ENCODE measurements around the gene RAD9A. TPM values are rescaled to one million over a fixed set of nuclear protein-coding genes. Genes with fewer than 3 reads are reported as not detected.
"Not testable (repeated sequence)": the region's sequence is repeated elsewhere in the genome, so short reads cannot be mapped to it uniquely, and the experiment has no call there.

Gene RAD9A
- total RNA-seq, 1 donor from 2014 or later: 30.7 TPM

DNA sequence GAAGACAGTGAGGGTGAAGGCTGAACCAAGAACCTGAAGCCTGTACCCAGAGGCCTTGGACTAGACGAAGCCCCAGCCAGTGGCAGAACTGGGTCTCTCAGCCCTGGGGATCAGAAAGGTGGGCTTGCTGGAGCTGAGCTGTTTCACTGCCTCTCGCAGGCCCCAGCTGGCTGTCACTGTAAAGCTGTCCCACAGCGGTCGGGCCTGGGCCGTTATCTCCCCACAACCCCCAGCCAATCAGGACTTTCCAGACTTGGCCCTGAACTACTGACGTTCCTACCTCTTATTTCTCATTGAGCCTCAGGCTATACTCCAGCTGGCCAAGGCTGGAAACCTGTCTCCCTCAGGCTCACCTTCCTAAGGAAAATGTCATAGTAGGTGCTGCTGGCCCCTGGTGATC is 5.8 kb downstream of the RAD9A start:
- peaks cover 40% of the 10 kb centered on the region for H3K4me1 Mint-ChIP-seq (ENCODE audit: low read depth)
- H3K4me3 Mint-ChIP-seq: peak overlapping the region; percentile 20
- DNase-seq (ENCODE audit: low spot score): no peak
- H3K36me3 Mint-ChIP-seq (ENCODE audit: low read depth): peaks cover 28% of the 10 kb centered on the region
- peak overlapping the region; percentile 58 for H3K27ac Mint-ChIP-seq
- intact Hi-C loops (cut with micrococcal nuclease): no loop called here
- no peaks in the 10 kb centered on the region for H3K27me3 Mint-ChIP-seq (ENCODE audit: insufficient read depth)
- no peaks in the 10 kb centered on the region for H3K9me3 Mint-ChIP-seq

DNA sequence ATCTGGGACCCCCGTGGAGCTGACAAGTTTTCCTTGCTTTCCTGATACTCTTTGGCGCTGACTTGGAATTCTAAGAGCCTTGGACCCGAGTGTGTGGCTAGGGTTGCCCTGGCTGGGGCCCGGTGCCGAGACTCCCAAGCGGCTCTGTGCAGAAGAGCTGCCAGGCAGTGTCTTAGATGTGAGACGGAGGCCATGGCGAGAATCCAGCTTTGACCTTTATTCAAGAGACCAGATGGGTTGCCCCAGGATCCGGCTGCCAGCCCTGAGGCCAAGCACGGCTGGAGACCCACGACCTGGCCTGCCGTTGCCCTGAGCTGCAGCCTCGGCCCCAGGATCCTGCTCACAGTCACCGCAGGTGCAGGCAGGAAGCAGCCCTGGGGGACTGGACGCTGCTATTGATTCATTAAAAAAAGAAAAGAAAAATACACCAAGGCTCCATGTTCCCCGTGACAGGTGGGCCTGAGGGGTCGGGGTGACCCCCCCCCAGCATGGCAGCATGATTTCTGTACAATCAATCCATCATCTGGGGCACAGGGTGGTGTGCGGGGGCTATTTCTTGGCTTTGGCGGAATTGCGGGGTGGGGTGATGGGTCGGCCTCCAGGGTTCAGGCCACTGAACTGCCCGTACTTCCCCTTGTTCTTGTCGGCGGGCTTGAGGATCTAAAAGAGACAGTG is 6.3 kb downstream of the RAD9A start:
- H3K27me3 Mint-ChIP-seq (ENCODE audit: insufficient read depth): no peaks in the 10 kb centered on the region
- H3K4me3 Mint-ChIP-seq: peak overlapping the region; percentile 20
- no peak for DNase-seq (ENCODE audit: low spot score)
- peaks cover 28% of the 10 kb centered on the region for H3K36me3 Mint-ChIP-seq (ENCODE audit: low read depth)
- H3K9me3 Mint-ChIP-seq: no peaks in the 10 kb centered on the region
- H3K27ac Mint-ChIP-seq: no peak overlapping the region
- peaks cover 34% of the 10 kb centered on the region for H3K4me1 Mint-ChIP-seq (ENCODE audit: low read depth)
- intact Hi-C loops (cut with micrococcal nuclease): no loop called here

DNA sequence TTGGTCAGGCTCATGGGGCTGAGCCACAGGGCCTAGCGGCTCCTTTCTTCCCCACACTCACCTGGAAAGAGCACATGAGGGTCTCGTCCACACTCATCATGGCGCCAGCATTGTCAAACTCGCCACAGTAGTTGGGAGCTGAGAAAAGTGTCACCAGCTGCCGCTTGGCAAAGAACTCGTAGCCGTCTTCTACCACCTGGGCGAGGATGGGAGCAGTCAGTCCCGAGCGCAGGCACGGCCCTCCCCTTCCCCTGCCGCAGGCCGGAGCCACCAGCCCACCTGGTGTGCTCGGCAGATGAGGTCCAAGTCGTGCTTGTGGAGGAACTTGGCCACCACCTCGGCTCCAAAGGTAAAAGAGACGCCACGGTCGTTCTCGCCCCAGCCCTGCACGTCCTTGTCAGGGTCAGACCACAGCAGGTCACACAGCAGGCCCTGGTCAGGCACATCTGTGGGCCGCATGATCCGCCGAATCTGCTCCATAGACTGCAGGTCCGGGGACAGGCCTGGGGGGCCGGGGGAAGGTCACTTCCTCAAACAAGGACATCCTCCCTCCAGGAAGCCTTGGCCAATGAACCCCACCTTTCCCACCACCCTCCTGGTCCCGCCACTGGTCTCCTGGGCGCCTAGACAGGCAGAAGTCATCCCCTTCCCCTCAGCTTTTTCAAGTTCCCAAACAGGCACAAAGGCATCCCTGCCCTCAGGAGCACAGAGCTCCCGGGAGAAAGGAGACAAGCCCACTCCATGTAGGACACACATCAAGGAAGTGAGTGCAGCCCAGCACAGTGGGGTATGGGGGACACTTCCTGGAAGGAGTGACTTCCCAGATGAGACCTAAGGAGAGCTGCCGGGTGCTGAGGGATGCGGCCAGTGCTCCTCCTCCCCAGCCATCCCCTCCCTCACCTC is 7.1 kb downstream of the RAD9A start:
- intact Hi-C loops (cut with micrococcal nuclease): no loop called here
- H3K4me3 Mint-ChIP-seq: peak overlapping the region; percentile 92
- H3K9me3 Mint-ChIP-seq: no peaks in the 10 kb centered on the region
- no peak for DNase-seq (ENCODE audit: low spot score)
- H3K27me3 Mint-ChIP-seq (ENCODE audit: insufficient read depth): no peaks in the 10 kb centered on the region
- H3K36me3 Mint-ChIP-seq (ENCODE audit: low read depth): peaks cover 27% of the 10 kb centered on the region
- H3K27ac Mint-ChIP-seq: peak overlapping the region; percentile 44
- peaks cover 27% of the 10 kb centered on the region for H3K4me1 Mint-ChIP-seq (ENCODE audit: low read depth)

DNA sequence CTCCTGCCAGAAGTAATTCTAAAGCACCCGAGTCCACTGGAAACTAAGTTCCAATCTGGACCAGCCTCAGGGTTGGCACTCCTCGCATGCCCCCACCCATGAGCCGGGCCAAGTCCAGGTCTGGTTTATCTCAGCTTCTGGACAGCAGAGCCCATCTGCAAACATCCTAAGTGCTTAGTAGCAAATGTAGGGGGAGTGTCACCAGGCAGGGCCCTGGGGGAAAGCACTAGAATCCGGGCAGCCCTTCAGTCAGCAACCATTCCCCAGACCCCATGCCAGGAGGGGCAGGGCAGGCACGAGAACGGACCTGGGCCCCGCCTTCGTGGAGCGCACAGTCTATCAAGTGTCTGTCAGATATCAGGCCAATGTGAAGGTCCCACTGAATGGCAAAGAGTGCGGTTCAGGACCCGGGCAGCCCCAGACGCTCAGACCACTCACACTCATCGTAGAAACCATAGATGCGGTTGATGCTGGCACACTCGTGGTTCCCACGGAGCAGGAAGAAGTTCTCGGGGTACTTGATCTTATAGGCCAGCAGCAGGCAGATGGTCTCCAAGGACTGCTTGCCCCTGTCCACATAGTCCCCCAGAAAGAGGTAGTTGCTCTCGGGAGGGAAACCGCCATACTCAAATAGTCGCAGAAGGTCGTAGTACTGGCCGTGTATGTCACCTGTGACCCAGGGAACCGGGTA is 8.6 kb downstream of the RAD9A start:
- peak overlapping the region; percentile 92 for H3K4me3 Mint-ChIP-seq
- no peak for DNase-seq (ENCODE audit: low spot score)
- no peaks in the 10 kb centered on the region for H3K27me3 Mint-ChIP-seq (ENCODE audit: insufficient read depth)
- H3K4me1 Mint-ChIP-seq (ENCODE audit: low read depth): peaks cover 38% of the 10 kb centered on the region
- H3K27ac Mint-ChIP-seq: peak overlapping the region; percentile 86
- H3K9me3 Mint-ChIP-seq: no peaks in the 10 kb centered on the region
- intact Hi-C loops (cut with micrococcal nuclease): loop anchor here (5.0 to 10.0 kb wide), 4 partner anchors 133 to 1546 kb away; partner anchors contain the start of genes CFL1, GRK2 and NDUFV1
- peaks cover 28% of the 10 kb centered on the region for H3K36me3 Mint-ChIP-seq (ENCODE audit: low read depth)

DNA sequence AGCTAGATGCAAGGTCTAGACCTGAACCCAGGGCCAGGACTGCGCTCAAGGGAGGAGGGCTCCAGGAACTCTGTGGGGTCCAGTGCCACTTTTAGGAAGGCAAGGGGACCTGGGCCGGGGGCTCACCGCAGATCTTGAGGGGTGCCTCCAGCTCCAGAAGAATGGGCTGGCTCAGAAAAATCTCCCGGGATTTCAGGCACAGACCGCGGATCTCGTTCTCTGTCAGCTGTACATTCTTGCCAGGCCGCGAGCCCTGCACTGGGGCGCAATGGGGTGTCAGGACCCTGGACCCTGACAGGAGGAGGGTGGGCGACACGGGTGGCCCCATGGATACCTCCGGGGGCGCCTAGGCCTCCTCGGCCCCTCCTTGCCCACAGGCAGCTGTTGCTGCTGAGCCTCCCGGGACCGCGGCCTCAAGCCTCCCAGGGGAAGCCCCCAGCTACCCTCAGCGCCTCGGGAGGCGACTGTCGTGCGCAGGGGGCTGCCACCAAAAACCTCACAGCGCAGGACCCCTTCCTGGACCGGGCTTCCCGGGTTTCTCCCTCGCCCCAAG is 9.2 kb downstream of the RAD9A start:
- peak overlapping the region; percentile 86 for H3K27ac Mint-ChIP-seq
- no peaks in the 10 kb centered on the region for H3K27me3 Mint-ChIP-seq (ENCODE audit: insufficient read depth)
- peak overlapping the region; percentile 92 for H3K4me3 Mint-ChIP-seq
- DNase-seq (ENCODE audit: low spot score): no peak
- intact Hi-C loops (cut with micrococcal nuclease): loop anchor here (1.0 to 10.0 kb wide), 6 partner anchors 9 to 1546 kb away; partner anchors contain the start of genes CFL1, GRK2, NDUFV1 and TMEM134
- H3K36me3 Mint-ChIP-seq (ENCODE audit: low read depth): peaks cover 29% of the 10 kb centered on the region
- no peaks in the 10 kb centered on the region for H3K9me3 Mint-ChIP-seq
- peaks cover 45% of the 10 kb centered on the region for H3K4me1 Mint-ChIP-seq (ENCODE audit: low read depth)

DNA sequence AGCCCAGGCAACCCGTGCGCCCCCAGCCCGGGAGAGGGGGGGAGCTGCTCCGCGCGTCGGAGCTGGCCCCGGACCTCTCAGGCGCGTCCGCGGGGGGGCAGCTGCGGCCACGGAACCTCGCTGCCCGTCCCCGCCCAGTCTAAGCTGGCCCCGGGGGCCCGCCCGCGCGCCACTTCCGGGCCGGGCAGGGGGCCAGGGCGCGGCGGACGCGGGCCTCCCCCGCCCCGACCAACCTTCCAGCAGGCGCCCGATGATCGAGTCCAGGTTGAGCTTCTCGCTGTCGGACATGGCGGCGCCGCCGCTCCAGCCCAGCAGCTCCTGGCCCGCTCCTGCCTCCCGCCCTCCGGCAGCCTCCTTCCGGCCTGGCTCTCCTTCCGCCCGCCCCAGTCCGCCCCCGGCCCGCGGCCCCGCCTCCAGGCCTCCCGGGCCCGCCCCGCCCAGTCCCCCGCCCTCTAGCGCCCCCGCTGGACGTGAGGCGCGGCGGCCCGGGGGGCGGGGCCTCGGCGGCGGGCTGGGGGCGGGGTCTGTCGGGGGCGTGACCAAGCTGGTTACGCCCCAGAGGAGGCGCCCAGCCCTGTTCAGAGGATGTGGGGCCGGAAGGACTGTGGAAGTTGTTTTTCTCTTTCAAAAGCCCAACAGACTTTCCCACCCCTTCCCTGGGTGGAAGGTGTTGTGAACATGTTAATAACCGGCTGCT is 9.9 kb downstream of the RAD9A start, which contains the start of gene PPP1CA:
PPP1CA (minus strand) TSS at position 364 of the 697 bp plus-strand sequence; CDS start at position 288, 76 bp downstream.
- peak within 1 kb of the TSS; percentile 86 for H3K27ac Mint-ChIP-seq
- peak; percentile 87 for DNase-seq (ENCODE audit: low spot score)
- peak within 1 kb of the TSS; percentile 92 for H3K4me3 Mint-ChIP-seq
- H3K9me3 Mint-ChIP-seq: no peaks in the 10 kb centered on the region
- intact Hi-C loops (cut with micrococcal nuclease): loop anchor here (1.0 to 10.0 kb wide), 10 partner anchors 9 to 1547 kb away; partner anchors contain the start of genes AIP, CDK2AP2, CFL1 and GRK2
- H3K4me1 Mint-ChIP-seq (ENCODE audit: low read depth): peaks cover 50% of the 10 kb centered on the region
- H3K36me3 Mint-ChIP-seq (ENCODE audit: low read depth): peaks cover 30% of the 10 kb centered on the region
- no peaks in the 10 kb centered on the region for H3K27me3 Mint-ChIP-seq (ENCODE audit: insufficient read depth)

DNA sequence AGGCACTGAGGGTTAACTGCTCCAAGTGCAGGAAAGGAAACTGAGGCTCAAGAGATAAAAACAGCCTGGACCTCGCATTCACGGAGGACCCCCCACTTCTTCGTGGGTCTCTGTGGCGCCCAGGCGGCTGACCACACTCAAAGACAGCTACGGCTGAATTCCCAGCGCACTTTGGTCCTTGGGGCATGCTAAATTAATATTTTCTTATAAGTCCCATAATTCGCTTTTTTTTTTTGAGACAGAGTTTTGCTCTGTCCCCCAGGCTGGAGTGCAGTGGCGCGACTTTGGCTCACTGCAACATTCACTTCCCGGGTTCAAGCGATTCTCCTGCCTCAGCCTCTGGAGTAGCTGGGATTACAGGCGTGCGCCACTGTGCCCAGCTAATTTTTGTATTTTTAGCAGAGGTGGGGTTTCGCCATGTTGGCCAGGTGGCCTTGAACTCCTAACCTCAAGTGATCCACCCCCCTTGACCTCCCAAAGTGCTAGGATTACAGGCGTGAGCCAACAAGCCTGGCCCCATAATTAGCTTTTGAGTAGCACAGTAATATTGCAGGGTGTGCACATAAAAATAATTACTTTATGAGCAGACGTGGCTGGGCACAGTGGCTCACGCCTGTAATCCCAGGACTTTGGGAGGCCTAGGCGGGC is 10.5 kb downstream of the RAD9A start:
- Mint-ChIP-seq H3K27ac (peak overlapping the region; percentile 81), H3K4me3 (peak overlapping the region; percentile 88), H3K4me1 (ENCODE audit: low read depth) (peaks cover 49% of the 10 kb centered on the region), H3K36me3 (ENCODE audit: low read depth) (peaks cover 33% of the 10 kb centered on the region)
- not testable (repeated sequence) for H3K27me3 Mint-ChIP-seq (ENCODE audit: insufficient read depth); DNase-seq (ENCODE audit: low spot score); H3K9me3 Mint-ChIP-seq
- intact Hi-C loops (cut with micrococcal nuclease): loop anchor here (1.0 to 10.0 kb wide), 8 partner anchors 19 to 1548 kb away; partner anchors contain the start of genes AIP, CDK2AP2, CFL1 and GRK2

DNA sequence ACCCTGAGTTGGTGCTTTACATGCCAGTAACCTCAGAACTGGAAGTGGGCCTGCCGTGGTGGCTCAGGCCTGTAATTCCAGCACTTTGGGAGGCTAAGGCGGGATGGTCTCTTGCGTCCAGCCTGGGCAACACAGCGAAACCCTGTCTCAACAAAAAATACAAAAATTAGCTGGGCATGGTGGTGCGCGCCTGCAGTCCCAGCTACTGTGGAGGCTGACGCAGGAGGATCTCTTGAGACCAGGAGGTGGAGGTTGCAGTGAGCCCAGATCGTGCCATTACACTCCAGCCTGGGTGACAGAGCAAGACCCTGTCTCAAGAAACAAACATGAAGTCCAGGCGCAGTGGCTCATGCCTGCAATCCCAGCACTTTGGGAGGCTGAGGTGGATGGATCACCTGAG is 11.3 kb downstream of the RAD9A start:
- DNase-seq (ENCODE audit: low spot score); H3K9me3 Mint-ChIP-seq; H3K27me3 Mint-ChIP-seq (ENCODE audit: insufficient read depth): not testable (repeated sequence)
- intact Hi-C loops (cut with micrococcal nuclease): loop anchor here (1.0 to 10.0 kb wide), 5 partner anchors 25 to 1548 kb away; partner anchors contain the start of genes CFL1, GRK2, NDUFV1 and RPS6KB2
- peaks cover 49% of the 10 kb centered on the region for H3K4me1 Mint-ChIP-seq (ENCODE audit: low read depth)
- H3K4me3 Mint-ChIP-seq: peak overlapping the region; percentile 88
- peaks cover 31% of the 10 kb centered on the region for H3K36me3 Mint-ChIP-seq (ENCODE audit: low read depth)
- H3K27ac Mint-ChIP-seq: peak overlapping the region; percentile 88

DNA sequence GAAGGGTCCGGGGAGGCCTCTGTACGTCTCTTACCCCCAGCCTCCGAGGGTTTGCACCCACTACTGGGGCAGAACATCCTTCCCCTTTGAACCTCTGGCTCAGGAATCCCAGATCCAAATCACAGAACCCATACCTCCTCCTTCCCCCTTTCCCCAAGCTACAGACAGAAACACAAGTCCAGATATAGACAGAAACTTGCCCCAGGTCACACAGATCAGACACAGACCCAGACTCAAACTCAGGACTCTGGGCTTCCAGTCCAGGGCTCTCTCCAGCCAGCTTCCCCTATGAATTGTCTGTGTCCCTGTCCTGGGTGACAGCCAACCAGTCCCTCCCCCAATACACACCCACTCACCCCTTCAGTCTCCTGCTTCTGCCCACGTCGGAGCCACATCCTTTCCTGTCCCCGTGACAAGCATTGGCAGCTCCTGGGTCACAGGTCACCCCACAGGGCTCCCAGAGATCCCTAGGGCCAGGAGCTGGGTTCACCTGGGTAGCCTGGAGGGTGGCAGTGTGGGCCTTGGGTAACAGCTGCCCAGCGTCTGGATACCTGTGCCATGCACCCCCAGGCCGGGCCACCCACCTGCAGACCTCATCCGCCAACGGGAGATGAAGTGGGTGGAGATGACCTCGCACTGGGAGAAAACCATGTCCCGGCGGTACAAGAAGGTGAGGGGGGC is 12.9 kb downstream of the RAD9A start:
- H3K27ac Mint-ChIP-seq: peak overlapping the region; percentile 88
- intact Hi-C loops (cut with micrococcal nuclease): loop anchor here (5.0 to 10.0 kb wide), 5 partner anchors 137 to 1550 kb away; partner anchors contain the start of genes CFL1, CHKA, GRK2 and NDUFV1
- peak; percentile 46 for DNase-seq (ENCODE audit: low spot score)

DNA sequence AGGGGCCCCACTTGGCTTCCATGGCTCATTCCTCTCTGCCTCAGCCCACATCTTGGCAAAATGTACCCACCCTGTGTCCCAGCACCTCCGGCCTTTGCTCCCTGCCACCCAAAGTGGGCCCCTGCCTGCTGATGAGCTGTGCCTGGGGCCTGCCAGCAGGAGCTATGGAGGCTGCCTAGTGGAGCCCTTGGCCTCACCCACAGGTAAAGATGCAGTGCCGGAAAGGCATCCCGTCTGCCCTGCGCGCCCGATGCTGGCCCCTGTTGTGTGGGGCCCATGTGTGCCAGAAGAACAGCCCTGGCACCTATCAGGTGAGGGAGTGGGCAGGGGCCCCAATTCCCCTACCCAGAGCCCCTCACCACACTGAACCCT is 13.4 kb downstream of the RAD9A start:
- no peak for DNase-seq (ENCODE audit: low spot score)
- no peaks in the 10 kb centered on the region for H3K9me3 Mint-ChIP-seq
- peak overlapping the region; percentile 88 for H3K4me3 Mint-ChIP-seq
- H3K27ac Mint-ChIP-seq: peak overlapping the region; percentile 88
- H3K4me1 Mint-ChIP-seq (ENCODE audit: low read depth): peaks cover 60% of the 10 kb centered on the region
- no peaks in the 10 kb centered on the region for H3K27me3 Mint-ChIP-seq (ENCODE audit: insufficient read depth)
- peaks cover 35% of the 10 kb centered on the region for H3K36me3 Mint-ChIP-seq (ENCODE audit: low read depth)
- intact Hi-C loops (cut with micrococcal nuclease): loop anchor here (5.0 to 10.0 kb wide), 3 partner anchors 200 to 1550 kb away; partner anchors contain the start of genes CFL1, CHKA and NDUFV1

More for the DNA sequence above, 12.9 kb downstream of the RAD9A start:
- H3K4me1 Mint-ChIP-seq (ENCODE audit: low read depth): peaks cover 58% of the 10 kb centered on the region
- H3K4me3 Mint-ChIP-seq: peak overlapping the region; percentile 88
- H3K36me3 Mint-ChIP-seq (ENCODE audit: low read depth): peaks cover 34% of the 10 kb centered on the region
- no peaks in the 10 kb centered on the region for H3K27me3 Mint-ChIP-seq (ENCODE audit: insufficient read depth)
- no peaks in the 10 kb centered on the region for H3K9me3 Mint-ChIP-seq

Data from activated T-helper 1 cell treated with anti-CD3 and anti-CD28 coated beads, Interleukin-12 subunit alpha, Interleukin-12 subunit beta, Interleukin-2, Interleukin-4 antibody, amounts not matched to agents 30 ng/mL and 10 ng/mL and 1 ng/mL, durations not matched to agents 14 hours and 24 hours and 36 hours (primary cell).